H1 (cell line): ENCODE measurements around the gene CLCNKB. TPM values are rescaled to one million over a fixed set of nuclear protein-coding genes. Genes with fewer than 3 reads are reported as not detected.

Experiments
- CREB1 ChIP-seq: IDR thresholded peaks from 2 replicates; pipeline ENCODE4 v1.6.1; 2012; ENCODE audit warnings: inconsistent platforms
- EZH2 ChIP-seq: fragments of 200-600 bp; sonication (generic); IDR thresholded peaks from 2 replicates; pipeline ENCODE4 v1.7.1; 2012; ENCODE audit warnings: low read depth, mild to moderate bottlenecking, moderate library complexity, low read length, inconsistent platforms; ENCODE audit not compliant: severe bottlenecking
- TAF7 ChIP-seq: optimal IDR thresholded peaks from 2 replicates; pipeline ENCODE3; 2011; ENCODE audit warnings: low read depth, mild to moderate bottlenecking, inconsistent platforms, low read length, moderate library complexity, borderline replicate concordance
- polyA plus RNA-seq, 7 experiments: library from polyadenylated mRNA; depleted of rRNA in 3 of 7; stranded (reverse) in 5 of 7; unstranded in 2 of 7; fragments of >200 nt in 5 of 7; fragments of 200-250 nt in 2 of 7; gene quantifications; 1 replicate in 5 of 7; 2 replicates in 1 of 7; 4 replicates in 1 of 7; pipeline versions ENCODE4 v1.2.1 to v1.2.3, GENCODE V29; 2011 to 2013; ENCODE audit warnings: missing spikeins in 2 of 7, mixed read lengths in 2 of 7
- total RNA-seq: library from RNA; stranded (reverse); fragmentation: NEBNext Ultra II Directional; extraction: Animal tissue kit (Norgen Biotek cat#: 25700); gene quantifications from 2 replicates; pipeline ENCODE4 v1.2.1, GENCODE V29; 2021
- TF ChIP-seq, protein P1 (sequence below): fragments of 300-600 bp; sonication (generic); IDR thresholded peaks from 2 replicates; pipeline ENCODE4 v1.7.1; 2012; ENCODE audit warnings: low read length, moderate library complexity, mild to moderate bottlenecking, inconsistent platforms; ENCODE audit not compliant: insufficient replicate concordance
- TF ChIP-seq, protein P2 (sequence below): IDR thresholded peaks from 2 replicates; pipeline ENCODE4 v1.6.1; 2012; ENCODE audit warnings: low read length, inconsistent platforms

The CLCNKB gene
- total and polyA plus RNA-seq, 2 of the 8 experiments (the other 6 are each of a cell fraction or from before 2014, with no cell fraction given): 1.2 to 3.5 TPM

DNA sequence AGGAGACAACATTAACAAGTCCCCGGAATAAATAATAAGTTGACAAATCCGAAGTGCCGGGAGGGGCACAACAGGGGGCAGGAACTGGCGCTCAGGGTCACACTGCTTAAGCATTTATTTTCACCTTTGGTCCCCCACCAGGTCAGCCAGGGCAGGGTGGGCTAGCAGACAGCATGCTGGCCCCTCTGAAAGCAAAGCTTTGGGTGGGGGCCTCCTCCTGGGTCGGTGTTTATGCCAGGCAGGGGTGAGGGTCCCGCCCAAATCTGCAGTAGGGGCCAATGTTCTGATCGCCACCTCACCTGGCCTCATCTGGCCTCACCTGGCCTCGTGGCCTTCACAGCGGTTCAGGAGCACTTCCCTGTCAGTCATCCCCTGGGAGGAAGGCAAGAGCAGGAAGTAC is 38.1 kb downstream of the CLCNKB start (continued):
- TF ChIP-seq, protein P1, sequence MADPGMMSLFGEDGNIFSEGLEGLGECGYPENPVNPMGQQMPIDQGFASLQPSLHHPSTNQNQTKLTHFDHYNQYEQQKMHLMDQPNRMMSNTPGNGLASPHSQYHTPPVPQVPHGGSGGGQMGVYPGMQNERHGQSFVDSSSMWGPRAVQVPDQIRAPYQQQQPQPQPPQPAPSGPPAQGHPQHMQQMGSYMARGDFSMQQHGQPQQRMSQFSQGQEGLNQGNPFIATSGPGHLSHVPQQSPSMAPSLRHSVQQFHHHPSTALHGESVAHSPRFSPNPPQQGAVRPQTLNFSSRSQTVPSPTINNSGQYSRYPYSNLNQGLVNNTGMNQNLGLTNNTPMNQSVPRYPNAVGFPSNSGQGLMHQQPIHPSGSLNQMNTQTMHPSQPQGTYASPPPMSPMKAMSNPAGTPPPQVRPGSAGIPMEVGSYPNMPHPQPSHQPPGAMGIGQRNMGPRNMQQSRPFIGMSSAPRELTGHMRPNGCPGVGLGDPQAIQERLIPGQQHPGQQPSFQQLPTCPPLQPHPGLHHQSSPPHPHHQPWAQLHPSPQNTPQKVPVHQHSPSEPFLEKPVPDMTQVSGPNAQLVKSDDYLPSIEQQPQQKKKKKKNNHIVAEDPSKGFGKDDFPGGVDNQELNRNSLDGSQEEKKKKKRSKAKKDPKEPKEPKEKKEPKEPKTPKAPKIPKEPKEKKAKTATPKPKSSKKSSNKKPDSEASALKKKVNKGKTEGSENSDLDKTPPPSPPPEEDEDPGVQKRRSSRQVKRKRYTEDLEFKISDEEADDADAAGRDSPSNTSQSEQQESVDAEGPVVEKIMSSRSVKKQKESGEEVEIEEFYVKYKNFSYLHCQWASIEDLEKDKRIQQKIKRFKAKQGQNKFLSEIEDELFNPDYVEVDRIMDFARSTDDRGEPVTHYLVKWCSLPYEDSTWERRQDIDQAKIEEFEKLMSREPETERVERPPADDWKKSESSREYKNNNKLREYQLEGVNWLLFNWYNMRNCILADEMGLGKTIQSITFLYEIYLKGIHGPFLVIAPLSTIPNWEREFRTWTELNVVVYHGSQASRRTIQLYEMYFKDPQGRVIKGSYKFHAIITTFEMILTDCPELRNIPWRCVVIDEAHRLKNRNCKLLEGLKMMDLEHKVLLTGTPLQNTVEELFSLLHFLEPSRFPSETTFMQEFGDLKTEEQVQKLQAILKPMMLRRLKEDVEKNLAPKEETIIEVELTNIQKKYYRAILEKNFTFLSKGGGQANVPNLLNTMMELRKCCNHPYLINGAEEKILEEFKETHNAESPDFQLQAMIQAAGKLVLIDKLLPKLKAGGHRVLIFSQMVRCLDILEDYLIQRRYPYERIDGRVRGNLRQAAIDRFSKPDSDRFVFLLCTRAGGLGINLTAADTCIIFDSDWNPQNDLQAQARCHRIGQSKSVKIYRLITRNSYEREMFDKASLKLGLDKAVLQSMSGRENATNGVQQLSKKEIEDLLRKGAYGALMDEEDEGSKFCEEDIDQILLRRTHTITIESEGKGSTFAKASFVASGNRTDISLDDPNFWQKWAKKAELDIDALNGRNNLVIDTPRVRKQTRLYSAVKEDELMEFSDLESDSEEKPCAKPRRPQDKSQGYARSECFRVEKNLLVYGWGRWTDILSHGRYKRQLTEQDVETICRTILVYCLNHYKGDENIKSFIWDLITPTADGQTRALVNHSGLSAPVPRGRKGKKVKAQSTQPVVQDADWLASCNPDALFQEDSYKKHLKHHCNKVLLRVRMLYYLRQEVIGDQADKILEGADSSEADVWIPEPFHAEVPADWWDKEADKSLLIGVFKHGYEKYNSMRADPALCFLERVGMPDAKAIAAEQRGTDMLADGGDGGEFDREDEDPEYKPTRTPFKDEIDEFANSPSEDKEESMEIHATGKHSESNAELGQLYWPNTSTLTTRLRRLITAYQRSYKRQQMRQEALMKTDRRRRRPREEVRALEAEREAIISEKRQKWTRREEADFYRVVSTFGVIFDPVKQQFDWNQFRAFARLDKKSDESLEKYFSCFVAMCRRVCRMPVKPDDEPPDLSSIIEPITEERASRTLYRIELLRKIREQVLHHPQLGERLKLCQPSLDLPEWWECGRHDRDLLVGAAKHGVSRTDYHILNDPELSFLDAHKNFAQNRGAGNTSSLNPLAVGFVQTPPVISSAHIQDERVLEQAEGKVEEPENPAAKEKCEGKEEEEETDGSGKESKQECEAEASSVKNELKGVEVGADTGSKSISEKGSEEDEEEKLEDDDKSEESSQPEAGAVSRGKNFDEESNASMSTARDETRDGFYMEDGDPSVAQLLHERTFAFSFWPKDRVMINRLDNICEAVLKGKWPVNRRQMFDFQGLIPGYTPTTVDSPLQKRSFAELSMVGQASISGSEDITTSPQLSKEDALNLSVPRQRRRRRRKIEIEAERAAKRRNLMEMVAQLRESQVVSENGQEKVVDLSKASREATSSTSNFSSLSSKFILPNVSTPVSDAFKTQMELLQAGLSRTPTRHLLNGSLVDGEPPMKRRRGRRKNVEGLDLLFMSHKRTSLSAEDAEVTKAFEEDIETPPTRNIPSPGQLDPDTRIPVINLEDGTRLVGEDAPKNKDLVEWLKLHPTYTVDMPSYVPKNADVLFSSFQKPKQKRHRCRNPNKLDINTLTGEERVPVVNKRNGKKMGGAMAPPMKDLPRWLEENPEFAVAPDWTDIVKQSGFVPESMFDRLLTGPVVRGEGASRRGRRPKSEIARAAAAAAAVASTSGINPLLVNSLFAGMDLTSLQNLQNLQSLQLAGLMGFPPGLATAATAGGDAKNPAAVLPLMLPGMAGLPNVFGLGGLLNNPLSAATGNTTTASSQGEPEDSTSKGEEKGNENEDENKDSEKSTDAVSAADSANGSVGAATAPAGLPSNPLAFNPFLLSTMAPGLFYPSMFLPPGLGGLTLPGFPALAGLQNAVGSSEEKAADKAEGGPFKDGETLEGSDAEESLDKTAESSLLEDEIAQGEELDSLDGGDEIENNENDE: no peak
- TF ChIP-seq EZH2 (no peak), CREB1 (no peak), TAF7 (no peak)
- TF ChIP-seq, protein P2, sequence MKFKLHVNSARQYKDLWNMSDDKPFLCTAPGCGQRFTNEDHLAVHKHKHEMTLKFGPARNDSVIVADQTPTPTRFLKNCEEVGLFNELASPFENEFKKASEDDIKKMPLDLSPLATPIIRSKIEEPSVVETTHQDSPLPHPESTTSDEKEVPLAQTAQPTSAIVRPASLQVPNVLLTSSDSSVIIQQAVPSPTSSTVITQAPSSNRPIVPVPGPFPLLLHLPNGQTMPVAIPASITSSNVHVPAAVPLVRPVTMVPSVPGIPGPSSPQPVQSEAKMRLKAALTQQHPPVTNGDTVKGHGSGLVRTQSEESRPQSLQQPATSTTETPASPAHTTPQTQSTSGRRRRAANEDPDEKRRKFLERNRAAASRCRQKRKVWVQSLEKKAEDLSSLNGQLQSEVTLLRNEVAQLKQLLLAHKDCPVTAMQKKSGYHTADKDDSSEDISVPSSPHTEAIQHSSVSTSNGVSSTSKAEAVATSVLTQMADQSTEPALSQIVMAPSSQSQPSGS: no peak
- TF ChIP-seq, all 59 proteins: peak for 0
